NCI-H2227 (cell line): ENCODE data around the gene CHGA.

ENCODE experiments used
- DNase-seq: peaks from one replicate; lab custom pipeline; 2025; ENCODE audit not compliant: unreplicated experiment; lab: John Stamatoyannopoulos, UW

The CHGA gene

DNA sequence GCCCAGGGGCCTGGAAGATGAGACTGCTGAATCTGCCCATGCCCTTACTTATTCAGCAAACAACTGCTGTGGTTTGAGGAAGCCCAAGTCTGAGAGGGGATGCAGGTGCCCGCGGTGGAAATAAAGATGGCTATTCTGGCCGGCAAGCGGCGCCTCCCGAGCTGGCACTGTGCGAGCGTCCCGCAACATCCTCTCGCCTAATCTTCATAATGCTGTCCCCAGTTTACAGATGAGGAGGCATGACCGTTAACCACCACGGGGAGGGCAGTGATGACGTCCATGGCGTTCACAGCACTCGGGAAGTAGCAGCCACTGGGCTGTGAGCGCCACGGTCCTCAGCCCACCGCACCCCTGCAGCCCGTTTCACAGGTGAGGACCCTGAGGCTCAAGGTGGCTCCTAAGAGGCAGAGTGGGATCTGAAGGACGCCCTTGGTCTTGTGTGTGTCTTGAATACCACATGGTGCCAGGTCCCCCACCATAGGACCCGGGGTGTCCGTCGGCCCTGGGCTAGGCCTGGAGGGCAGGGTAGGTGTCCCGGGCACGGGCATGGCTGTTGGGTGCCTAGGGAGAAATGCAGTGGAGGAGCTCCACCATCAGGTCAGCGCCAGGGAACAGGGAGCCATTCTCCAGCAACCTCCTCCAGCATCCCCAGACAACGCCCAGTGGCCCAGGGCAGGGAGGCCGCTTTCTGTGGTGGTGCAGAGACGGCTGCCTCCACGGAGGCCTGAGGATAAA lies 20.2 kb downstream of the CHGA start:
- no peak for DNase-seq

DNA sequence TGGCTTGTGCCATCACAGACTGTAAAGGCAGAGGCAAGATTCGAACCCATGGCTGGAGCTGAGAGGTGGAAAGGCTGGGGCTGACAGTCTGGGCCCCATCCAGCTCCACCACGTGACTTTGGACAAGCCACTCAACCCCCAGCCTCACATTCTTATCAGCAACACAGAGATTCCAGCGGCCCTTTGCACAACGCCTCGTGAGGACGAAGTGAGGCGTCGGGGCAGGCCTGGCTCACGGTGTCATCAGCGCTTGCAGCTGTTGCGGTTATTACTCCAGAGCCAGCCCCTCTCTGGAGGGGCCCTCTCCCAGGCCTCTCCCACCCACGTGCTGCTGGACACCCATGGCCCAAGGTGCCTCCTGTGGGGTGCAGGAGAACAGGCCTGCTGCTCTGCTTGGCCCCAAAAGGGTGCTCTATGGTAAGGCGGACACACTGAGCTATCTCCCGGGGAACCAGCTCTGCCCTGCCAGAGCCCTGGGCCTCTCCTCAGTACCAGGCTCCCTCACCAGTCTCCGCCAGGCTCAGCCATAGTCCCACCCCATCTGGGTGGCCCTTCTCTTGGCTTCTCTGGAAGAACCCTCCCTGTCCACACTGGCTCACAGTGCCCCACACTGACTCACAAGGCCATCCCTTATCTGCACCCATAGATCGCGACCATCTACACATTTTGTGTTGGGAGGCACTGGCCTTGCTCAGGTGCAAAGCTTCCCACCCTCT lies 21.1 kb downstream of the CHGA start:
- no peak for DNase-seq

DNA sequence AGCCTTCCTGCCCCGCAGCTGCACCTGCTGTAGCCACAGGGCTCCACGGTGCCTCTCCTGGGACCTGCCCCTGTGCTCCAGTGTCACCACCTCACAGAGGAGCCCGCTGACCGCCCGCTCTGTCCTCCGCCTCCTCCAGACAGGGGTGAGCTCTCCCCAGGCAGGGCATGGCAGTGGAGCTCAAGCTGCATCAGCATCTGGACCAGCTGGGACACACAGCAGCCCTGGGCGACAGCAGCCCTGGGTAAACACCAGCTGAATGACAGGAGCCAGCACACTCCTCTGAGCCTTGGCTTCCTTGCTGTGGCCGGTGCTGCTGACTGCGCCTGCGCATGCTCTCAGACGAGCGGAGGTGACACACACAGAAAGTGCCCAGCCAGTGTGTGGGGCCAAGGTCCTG lies 22.0 kb downstream of the CHGA start:
- no peak for DNase-seq

DNA sequence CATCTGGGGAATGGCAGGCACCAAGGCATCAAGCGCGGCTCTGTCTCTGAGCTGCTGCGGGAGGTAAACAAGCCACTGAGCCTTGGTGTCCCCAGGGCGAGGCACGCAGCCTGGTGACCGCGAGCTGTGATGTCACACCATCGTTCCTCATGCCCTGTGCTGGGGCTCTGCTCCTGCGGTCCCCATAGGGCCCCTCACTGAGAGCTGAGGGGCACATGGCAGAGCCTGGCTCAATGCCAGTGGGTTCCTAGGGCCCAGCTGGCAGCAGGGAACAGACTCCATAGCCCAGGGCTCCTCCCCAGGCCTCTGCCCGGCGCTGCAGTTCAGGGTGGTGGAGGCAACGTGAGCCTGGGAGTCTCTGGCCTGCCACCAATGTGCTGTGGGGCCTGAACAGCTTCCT lies 22.6 kb downstream of the CHGA start:
- DNase-seq: no peak

DNA sequence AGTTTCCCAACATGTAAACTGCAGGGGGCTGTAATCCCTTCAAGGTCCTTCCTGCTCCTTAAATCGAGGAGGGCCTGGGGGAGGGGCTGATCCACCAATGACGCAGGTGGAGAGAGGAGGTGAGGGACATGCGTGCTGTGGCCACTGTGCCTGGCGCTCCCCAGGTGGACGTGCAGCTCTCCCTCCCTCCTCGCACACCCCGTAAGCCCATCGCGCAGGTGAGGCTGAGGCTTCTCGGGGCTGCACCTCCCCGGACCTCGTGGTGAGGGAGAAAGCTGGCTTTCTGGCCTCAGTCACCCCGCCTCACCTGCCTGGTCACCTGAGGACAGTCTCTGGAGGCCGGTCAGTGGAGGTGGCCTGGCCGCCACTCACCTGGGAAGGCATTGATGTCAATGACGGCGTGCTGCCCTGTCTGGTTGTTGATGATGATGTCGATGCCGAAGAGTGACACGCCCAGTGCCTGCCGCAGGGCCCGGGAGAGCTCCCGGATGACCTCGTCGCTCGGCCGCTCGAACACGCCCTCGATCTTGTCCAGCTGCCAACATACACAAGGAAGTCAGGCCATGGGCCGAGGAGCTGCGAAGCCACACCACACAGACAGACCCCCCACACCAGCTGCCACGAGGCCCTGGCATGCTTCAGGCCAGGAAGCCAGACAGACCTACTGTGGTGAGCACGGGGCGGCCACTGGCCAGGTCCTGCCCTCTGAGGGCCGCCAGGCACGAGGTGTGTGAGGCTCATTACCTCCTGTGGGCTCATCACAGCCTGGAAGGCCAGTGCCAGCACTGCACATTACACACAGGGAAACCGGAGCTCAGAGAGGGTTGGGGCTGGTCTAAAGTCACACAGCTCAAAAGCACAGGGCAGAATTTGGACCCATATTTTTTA lies 23.3 kb downstream of the CHGA start:
- no peak for DNase-seq

DNA sequence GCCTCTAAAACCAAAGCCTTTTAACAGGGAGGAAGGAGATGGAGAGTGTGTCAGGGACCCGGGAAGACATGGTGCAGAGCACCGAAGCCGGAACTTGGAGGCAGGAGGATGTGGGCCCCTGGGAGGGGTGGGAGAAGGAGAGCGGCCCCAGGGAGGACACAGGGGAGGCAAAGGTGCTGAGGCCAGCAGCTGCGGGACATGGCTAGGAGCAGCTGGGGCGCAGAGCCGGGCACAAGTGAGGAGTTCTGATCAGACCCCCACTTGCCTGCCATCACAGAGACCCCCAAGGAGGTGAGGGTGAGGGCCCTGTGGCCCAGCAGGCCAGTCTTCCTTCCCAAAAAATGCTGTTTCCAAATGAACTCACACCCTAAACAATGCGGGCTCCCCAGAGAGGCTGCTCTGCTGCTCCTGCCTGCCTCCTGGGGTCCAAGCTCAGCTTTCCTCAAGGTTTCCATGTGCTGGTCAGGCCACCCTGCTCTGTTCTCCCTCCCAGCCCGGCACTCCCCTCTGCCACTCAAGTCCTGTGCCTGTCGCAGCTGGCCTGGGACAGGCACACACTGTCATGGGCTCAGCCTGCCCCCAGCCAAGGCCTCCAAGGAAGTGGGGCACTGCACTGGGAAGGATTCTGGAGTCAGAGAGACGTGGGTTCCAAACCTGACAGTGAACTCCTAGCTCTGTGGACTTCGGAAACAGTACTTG lies 24.0 kb downstream of the CHGA start:
- DNase-seq: no peak

DNA sequence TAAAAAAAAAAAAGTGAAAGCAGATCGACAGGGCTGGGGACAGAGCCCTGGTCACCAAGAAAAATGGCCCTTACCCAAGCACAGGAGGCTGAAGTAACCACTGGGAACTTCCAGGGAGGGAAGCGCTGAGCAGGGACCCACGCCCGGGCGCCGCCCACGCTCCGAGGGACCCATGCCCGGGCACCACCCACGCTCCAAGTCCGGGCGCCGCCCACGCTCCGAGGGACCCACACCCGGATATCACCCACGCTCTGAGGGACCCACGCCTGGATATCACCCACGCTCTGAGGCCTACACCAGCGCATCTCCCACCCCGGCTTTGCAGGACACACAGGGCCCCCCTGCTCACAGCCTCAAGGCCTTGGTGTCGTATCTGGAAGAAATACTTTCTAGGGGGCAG lies 25.7 kb downstream of the CHGA start:
- DNase-seq: no peak

DNA sequence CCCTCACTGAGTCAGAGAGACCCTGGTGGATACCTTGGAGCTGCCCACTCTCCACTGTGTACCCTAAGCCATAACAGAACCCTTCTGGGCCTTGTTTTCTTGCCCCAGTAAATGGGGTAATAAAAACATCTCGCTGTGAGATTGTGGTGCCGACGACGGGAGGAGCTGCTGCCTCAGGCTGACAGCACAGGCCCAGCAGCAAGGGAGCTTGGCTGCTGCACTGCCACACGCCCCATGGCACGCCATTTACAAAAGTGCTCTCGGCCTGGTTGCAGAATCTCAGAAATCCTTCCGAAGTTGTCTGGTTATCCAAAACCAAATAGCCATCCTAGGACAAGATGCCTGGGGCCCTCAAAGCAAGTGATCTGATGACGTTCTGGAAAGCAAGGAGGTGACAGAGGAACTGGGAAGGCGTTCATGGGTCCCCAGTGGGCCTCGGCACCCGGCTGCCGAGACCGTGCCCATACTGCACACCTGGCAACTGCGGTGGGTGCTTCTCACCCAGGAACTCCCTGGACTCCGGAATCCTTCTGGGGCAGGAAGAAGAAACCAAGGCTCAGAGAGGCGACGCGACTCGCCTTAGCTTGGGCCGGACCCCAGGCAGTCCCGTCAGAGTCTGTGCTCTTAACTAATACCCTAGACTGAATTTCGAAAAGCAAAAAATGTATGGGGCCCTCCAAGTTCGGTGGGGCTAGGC lies 26.7 kb downstream of the CHGA start:
- DNase-seq: no peak

DNA sequence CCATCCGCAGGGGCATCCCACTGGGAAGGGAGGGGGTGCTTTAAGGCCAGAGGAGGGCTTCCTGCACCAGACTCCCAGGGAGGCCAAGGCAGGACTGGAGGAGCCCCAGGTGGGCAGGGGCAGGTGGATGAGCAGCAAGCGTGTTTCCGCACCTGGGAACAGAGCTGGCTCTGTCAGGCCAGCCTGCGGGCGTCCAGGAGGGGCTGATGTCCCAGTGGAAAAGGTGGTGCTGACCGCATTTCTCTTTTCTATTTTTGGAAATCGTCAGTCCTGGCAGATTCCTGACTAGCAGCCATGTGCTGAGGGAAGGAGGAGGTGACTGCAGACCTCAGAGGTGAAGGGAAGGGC lies 27.2 kb downstream of the CHGA start:
- DNase-seq: no peak

DNA sequence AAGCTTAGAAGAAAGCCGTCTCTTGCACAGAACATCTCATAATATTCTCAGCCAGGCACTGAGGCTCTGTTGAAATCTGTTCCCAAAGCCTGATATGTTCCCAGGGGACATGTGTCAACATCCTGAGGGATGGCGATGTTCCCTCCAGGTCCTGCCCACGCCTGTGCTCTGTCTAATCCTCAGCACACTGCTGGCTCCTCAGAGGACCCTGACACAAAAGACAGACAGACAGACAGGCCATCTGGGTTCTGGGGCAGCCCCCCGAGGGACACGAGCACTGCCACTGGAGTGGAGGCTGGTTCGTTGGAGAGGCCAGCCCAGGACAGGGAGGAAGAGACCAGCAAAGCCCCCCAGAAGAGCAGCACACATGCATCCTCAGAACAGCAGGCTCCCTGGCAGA lies 27.8 kb downstream of the CHGA start:
- DNase-seq: no peak

DNA sequence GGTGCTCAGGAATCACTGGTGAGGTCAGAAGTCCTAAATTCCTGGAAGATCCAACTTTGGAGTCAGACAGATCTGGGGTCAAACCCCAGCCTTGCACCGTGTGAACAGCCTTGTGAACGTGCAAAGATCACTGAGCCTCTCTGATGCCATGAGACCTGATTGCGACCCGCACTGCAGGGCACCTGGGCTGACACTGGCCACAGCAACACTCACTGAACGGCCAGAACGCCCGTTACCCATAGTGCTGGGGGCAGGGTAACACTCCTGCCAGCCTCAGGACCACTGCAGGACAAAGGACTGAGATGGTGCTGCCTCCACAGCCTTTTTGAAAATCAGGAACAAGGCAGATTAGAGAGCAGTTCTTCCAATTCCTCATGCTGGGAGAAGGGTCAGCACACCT lies 28.3 kb downstream of the CHGA start:
- no peak for DNase-seq

DNA sequence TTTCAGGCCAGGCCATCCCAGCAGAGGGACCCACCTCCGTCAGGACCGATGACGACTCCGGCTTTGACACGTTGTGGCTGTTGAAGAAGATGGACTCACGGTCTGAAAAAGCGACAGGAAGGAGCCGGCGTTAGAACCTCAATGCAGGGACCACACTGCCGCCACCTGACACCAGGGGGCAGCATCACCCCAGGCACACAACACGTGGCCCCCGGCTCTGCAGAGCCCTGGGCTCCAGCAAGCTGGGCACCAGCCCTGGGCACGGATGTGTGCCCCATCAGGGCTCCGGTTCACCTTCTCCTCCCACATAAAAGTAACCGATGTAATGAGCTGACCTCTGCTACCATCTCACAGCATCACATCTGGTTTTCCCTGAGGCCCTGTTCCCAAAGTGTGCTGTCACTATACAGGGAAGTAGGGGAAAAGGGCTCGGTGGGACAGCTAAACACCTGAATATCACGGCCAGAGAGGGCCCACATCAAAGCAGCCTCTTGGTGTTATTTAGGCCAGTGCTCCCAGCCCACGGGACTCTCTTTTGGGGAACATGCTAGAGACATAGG lies 29.0 kb downstream of the CHGA start:
- peak; percentile 75 for DNase-seq

DNA sequence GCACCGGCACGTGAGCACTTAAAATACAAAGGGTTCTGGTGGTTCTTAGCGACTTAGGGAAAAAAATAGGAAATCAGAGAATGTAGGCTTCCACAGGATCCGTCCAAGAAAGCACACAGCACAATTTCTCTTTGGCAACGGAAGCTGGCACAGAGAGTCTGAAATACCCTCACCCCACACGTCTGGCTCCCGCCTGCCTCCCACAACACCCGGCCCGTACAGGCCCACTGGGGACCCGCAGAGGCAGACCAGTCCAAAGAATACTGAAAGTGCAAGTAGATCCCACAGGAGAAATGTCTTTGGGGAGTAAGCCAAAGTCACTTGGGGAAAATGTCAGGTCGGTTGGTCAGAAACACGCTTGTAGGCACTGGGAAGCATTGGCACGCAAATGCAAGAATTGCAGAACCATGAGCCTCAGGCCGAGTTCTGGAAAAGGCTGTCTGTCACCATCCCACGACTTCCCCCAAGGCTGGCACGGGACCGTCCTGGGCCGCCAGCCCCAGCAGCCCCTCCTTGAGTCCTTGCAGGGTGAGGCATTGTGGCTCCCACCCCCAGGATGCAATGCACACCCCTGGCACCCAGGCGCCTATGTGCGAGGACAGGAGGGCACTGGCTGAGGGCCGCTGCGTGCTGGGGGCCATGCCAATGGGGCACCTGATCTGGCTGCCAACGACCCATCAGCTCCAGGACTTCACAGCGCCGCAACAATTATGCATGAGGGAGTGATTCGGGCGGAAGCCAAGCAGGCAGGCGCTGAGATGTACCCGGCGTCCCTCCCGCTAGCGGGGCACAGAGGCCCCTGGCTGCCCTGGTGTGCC lies 29.7 kb downstream of the CHGA start:
- no peak for DNase-seq

DNA sequence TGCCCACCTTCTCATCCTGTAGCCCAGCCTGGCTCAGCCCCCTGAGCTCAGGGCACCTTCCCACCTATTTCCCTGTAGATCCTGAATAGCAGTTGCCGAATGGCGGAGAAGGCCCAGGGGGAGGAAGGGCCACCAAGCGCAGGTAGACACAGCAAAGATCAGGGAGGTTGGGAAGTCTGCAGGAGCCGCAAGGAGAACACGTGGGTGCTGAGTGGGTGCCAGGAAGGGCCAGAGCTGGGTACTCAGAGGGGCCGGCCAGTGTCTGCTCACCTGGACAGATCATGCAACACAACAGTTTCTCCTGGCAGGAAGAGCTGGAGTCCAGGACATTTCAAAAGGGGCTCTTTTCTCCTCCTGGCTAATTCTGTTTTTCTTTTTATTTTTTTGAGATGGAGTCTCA lies 30.6 kb downstream of the CHGA start:
- DNase-seq: no peak

DNA sequence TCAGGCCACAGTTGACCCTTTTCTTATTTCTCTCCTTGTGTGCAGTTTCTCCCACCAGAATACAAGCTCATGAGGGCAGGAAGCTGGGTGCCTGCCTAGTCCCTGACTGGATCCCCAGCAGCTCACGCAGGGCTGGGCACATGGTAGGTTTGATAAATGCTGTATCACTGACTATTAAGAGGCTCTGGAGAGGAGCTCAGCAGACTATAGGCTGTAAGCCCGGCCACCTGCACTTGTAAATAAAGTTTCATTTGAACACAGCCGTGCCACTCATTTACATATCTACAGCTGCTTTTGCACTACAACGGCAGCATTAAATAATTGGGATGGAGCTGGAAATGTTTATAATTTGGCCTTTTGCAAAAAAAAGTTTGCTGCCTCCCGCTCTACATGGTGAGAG lies 32.0 kb downstream of the CHGA start:
- no peak for DNase-seq

DNA sequence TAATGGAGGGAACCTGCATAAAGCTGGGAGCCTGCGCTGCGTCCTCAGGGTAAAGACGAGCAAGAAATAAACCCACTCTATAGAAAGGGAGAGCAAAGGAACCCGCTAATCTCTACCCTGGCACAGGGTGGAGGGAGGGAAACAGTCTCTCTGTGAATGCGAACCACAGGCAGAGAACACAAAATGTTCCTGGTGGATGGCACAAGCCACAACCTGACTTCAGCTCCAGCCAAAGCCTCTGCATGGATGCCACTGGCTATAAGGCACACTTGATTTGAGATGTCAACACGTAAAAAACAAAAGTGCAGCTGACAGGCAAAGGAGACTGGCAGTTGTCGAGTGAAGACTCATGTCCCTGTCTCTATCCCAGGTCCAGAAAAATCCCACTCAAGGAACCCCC lies 32.4 kb downstream of the CHGA start:
- DNase-seq: no peak

DNA sequence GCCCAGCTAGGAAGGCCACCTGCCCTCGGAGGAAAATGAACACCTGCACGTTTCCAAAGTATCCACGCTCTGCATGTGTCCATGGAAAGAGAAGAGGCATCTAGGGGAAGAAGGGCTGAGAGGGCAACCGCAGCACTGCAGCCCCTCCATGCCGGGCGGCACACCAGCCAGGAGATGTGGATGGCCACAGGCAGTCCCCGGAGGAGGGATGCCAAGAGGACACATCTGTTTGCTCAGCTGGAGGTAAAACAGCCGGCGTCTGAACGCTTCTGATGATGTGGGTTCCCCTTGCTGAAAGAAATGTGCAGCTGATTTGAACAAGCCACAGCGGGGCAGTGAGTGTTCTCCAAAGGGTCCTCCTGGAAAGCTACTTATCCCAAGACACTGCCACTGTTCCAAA lies 34.0 kb downstream of the CHGA start:
- no peak for DNase-seq

DNA sequence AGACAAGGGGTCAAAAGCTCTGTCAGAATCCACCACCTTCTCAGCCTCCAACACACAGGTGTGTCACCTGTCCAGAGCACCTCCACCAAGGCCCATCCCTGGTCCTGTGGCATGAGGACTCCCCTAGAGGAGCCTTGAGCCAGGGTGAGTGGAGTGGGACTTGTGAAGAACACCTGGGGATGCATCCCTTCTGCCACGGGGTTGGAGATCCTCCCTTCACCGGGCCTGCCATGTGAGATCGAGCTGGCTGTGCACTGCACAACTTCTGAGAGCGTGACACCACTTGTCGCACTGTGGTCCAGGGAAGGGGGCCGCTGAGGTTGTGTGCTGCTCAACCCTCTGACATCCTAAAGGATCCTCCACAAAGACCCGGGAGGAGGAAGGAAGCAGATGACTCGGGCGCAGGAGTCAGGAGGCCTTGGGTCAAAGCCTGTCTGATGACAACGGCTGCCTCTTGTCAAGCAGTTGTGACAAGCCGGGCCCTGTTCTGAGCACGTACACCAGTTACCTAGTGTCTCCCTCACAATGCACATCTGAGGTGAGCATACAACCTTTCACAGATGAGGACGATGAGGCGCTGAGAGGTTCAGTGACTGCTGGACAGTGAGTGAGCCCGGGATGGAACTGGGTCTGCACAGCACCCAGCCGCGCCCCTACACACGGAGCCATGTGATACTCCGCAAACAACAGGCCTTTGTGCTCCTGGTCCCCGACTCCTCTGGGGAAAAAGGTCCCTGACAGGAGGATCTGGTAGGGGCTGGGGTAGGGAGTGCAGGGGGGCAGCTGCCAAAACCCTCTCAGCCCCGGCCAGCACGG lies 35.6 kb downstream of the CHGA start:
- no peak for DNase-seq

DNA sequence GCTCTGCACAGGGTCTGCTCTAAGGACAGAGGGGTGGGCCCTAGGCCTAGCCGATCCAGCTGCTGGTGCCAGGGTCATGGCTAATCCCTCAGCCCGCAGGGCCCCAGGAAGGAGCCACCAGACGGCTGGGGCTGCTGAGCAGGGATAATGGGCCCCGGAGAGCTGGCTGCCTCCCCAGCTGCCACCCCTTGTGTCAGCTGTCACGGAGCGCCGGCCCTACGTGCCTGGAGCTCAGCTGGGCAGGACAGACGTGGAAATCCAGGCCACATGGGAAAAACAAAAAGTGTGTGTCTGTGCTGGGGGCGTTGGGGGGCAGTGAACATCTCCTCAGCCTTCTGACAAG lies 36.2 kb downstream of the CHGA start:
- DNase-seq: peak; percentile 24
